GM23248 (cell line): ENCODE results near the gene LPP.

Experiments used
- EZH2 ChIP-seq: fragments of 200-600 bp; sonication (generic); IDR thresholded peaks from 2 replicates; pipeline ENCODE4 v1.6.1; 2018; ENCODE audit warnings: antibody characterized with exemption, mild to moderate bottlenecking; ENCODE audit not compliant: insufficient read depth, poor library complexity, severe bottlenecking
- EZH2phosphoT487 ChIP-seq: fragments of 200-600 bp; sonication (generic); IDR thresholded peaks from 2 replicates; pipeline ENCODE4 v1.6.1; 2018; ENCODE audit warnings: antibody characterized with exemption, moderate library complexity, mild to moderate bottlenecking, low read depth; ENCODE audit not compliant: insufficient read depth

- no peak for TF ChIP-seq EZH2
- no peak for TF ChIP-seq EZH2phosphoT487
These were observed 700.2 kb downstream of the LPP start for GRCh38 chr3:188853856-188854771.
